ENCODE measurements around the gene FAM184B. TPM values are rescaled to one million over a fixed set of nuclear protein-coding genes. Genes with fewer than 3 reads are reported as not detected.

The FAM184B gene
- total RNA-seq, 1 experiment from 2014 or later = 0.47 TPM

GRCh38 chr4:17665852-17666251 is 115.6 kb downstream of the FAM184B start:
- CTCF ChIA-PET = no interaction called here
- no peaks in the 10 kb centered on the region for H3K4me1 ChIP-seq (ENCODE audit: insufficient read depth, low read length)
- H3K36me3 ChIP-seq (ENCODE audit: low read depth, low read length) = no peaks in the 10 kb centered on the region
- H3F3A ChIP-seq (ENCODE audit: low read length, unreplicated experiment) = no peaks in the 10 kb centered on the region
- H3K4me3 ChIP-seq (ENCODE audit: low read length) = no peak overlapping the region
- TF ChIP-seq CTCF (conservative IDR thresholded peaks at IDR 0.05; ENCODE audit: low read depth, low read length) (no peak), EZH2 (IDR thresholded peaks at IDR 0.05; ENCODE audit: low read length, unreplicated experiment) (no peak), EZH2phosphoT487 (IDR thresholded peaks at IDR 0.05; ENCODE audit: borderline replicate concordance, low read length) (no peak)
- POLR2A ChIA-PET (ENCODE audit: unreplicated experiment) = no interaction called here
- H3K4me2 ChIP-seq (ENCODE audit: low read length) = no peak overlapping the region
- no peaks in the 10 kb centered on the region for H4K20me1 ChIP-seq (ENCODE audit: low read length)
- intact Hi-C loops (cut with micrococcal nuclease) = no loop called here
- no peak overlapping the region for H2AFZ ChIP-seq (ENCODE audit: low read length)
- H3K9ac ChIP-seq (ENCODE audit: low read length) = no peak overlapping the region
- H3K79me2 ChIP-seq (ENCODE audit: low read length) = no peaks in the 10 kb centered on the region
- no peak for DNase-seq
- BruUV-seq (replicated peaks) = no TSS peak
- no peaks in the 10 kb centered on the region for H3K9me2 ChIP-seq (replicated peaks; ENCODE audit: low read length)
- ATAC-seq = no peak
- no peaks in the 10 kb centered on the region for H3K27me3 ChIP-seq (ENCODE audit: low read length)
- no peaks in the 10 kb centered on the region for H3K9me3 ChIP-seq (ENCODE audit: low read length)
- no peak overlapping the region for H3K27ac ChIP-seq (ENCODE audit: low read length)

DNA sequence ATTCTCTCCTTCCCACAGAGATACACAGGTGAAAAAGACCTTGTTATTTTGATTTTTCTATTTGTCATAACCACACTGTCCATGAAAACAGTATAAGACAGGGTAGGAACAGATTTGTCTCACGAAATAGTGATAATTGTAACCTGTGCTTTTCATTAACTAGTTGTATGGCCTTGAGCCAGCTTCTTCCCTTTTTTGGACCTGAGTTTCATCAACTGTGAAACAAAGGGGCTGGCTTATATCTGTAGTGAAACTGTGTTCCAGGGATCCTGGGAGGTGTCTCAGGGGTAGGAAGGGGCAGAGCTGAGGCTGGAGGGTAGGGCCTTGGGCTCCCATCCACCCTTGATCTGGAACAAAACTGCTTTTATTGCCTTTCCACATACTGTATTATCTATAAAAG is 116.1 kb downstream of the FAM184B start:
- intact Hi-C loops (cut with micrococcal nuclease) = no loop called here
- no peaks in the 10 kb centered on the region for H3F3A ChIP-seq (ENCODE audit: low read length, unreplicated experiment)
- no TSS peak for BruUV-seq (replicated peaks)
- no peaks in the 10 kb centered on the region for H3K27me3 ChIP-seq (ENCODE audit: low read length)
- no peaks in the 10 kb centered on the region for H3K79me2 ChIP-seq (ENCODE audit: low read length)
- H3K9me2 ChIP-seq (replicated peaks; ENCODE audit: low read length) = no peaks in the 10 kb centered on the region
- H3K9ac ChIP-seq (ENCODE audit: low read length) = no peak overlapping the region
- H3K4me2 ChIP-seq (ENCODE audit: low read length) = no peak overlapping the region
- no peaks in the 10 kb centered on the region for H3K4me1 ChIP-seq (ENCODE audit: insufficient read depth, low read length)
- H3K36me3 ChIP-seq (ENCODE audit: low read depth, low read length) = no peaks in the 10 kb centered on the region
- CTCF ChIA-PET = no interaction called here
- POLR2A ChIA-PET (ENCODE audit: unreplicated experiment) = no interaction called here
- H3K27ac ChIP-seq (ENCODE audit: low read length) = no peak overlapping the region
- no peak for ATAC-seq
- no peak overlapping the region for H3K4me3 ChIP-seq (ENCODE audit: low read length)
- DNase-seq = no peak
- no peak overlapping the region for H2AFZ ChIP-seq (ENCODE audit: low read length)
- no peaks in the 10 kb centered on the region for H4K20me1 ChIP-seq (ENCODE audit: low read length)
- H3K9me3 ChIP-seq (ENCODE audit: low read length) = no peaks in the 10 kb centered on the region
- TF ChIP-seq EZH2phosphoT487 (IDR thresholded peaks at IDR 0.05; ENCODE audit: borderline replicate concordance, low read length) (no peak), EZH2 (IDR thresholded peaks at IDR 0.05; ENCODE audit: low read length, unreplicated experiment) (no peak), CTCF (conservative IDR thresholded peaks at IDR 0.05; ENCODE audit: low read depth, low read length) (no peak)

- no peaks in the 10 kb centered on the region for H4K20me1 ChIP-seq (ENCODE audit: low read length)
- no peak overlapping the region for H3K4me3 ChIP-seq (ENCODE audit: low read length)
- H2AFZ ChIP-seq (ENCODE audit: low read length) = no peak overlapping the region
- no peaks in the 10 kb centered on the region for H3K36me3 ChIP-seq (ENCODE audit: low read depth, low read length)
- TF ChIP-seq EZH2phosphoT487 (IDR thresholded peaks at IDR 0.05; ENCODE audit: borderline replicate concordance, low read length) = no peak
- no peak for TF ChIP-seq EZH2 (IDR thresholded peaks at IDR 0.05; ENCODE audit: low read length, unreplicated experiment)
- TF ChIP-seq CTCF (conservative IDR thresholded peaks at IDR 0.05; ENCODE audit: low read depth, low read length) = no peak
- CTCF ChIA-PET = no interaction called here
- no peaks in the 10 kb centered on the region for H3K9me3 ChIP-seq (ENCODE audit: low read length)
- H3K9me2 ChIP-seq (replicated peaks; ENCODE audit: low read length) = no peaks in the 10 kb centered on the region
- H3K27me3 ChIP-seq (ENCODE audit: low read length) = no peaks in the 10 kb centered on the region
- DNase-seq = no peak
- H3K4me1 ChIP-seq (ENCODE audit: insufficient read depth, low read length) = no peaks in the 10 kb centered on the region
- POLR2A ChIA-PET (ENCODE audit: unreplicated experiment) = no interaction called here
- H3K27ac ChIP-seq (ENCODE audit: low read length) = no peak overlapping the region
- no peak overlapping the region for H3K9ac ChIP-seq (ENCODE audit: low read length)
- ATAC-seq = no peak
- no peak overlapping the region for H3K4me2 ChIP-seq (ENCODE audit: low read length)
- no peaks in the 10 kb centered on the region for H3F3A ChIP-seq (ENCODE audit: low read length, unreplicated experiment)
- no TSS peak for BruUV-seq (replicated peaks)
- no peaks in the 10 kb centered on the region for H3K79me2 ChIP-seq (ENCODE audit: low read length)
- intact Hi-C loops (cut with micrococcal nuclease) = no loop called here
Measured at GRCh38 chr4:17664755-17665154, 116.7 kb downstream of the FAM184B start.
